ENCODE data around the gene GMPPA.

The GMPPA gene

GRCh38 chr2:219502618-219503017 is 3.9 kb downstream of the GMPPA start:
- TF ChIP-seq CTCF (IDR thresholded peaks at IDR 0.05; ENCODE audit: control insufficient read depth, insufficient read depth, low read depth, low read length, missing control alignments): no peak
- H3K4me3 ChIP-seq (ENCODE audit: control insufficient read depth, low read depth, low read length): no peak overlapping the region
- no peak for DNase-seq (ENCODE audit: low read depth)

- no peak for TF ChIP-seq CTCF (IDR thresholded peaks at IDR 0.05; ENCODE audit: control insufficient read depth, insufficient read depth, low read depth, low read length, missing control alignments)
- no peak for DNase-seq (ENCODE audit: low read depth)
- no peak overlapping the region for H3K4me3 ChIP-seq (ENCODE audit: control insufficient read depth, low read depth, low read length)
These were observed 6.9 kb downstream of the GMPPA start for GRCh38 chr2:219505585-219505984.

GRCh38 chr2:219506153-219506801 is 7.6 kb downstream of the GMPPA start:
- no peak for TF ChIP-seq CTCF (IDR thresholded peaks at IDR 0.05; ENCODE audit: control insufficient read depth, insufficient read depth, low read depth, low read length, missing control alignments)
- H3K4me3 ChIP-seq (ENCODE audit: control insufficient read depth, low read depth, low read length): no peak overlapping the region
- no peak for DNase-seq (ENCODE audit: low read depth)

GRCh38 chr2:219506802-219507526 is 8.3 kb downstream of the GMPPA start:
- no peak for DNase-seq (ENCODE audit: low read depth)
- TF ChIP-seq CTCF (IDR thresholded peaks at IDR 0.05; ENCODE audit: control insufficient read depth, insufficient read depth, low read depth, low read length, missing control alignments): no peak
- H3K4me3 ChIP-seq (ENCODE audit: control insufficient read depth, low read depth, low read length): no peak overlapping the region

- no peak overlapping the region for H3K4me3 ChIP-seq (ENCODE audit: control insufficient read depth, low read depth, low read length)
- DNase-seq (ENCODE audit: low read depth): no peak
- TF ChIP-seq CTCF (IDR thresholded peaks at IDR 0.05; ENCODE audit: control insufficient read depth, insufficient read depth, low read depth, low read length, missing control alignments): no peak
These were observed 9.1 kb downstream of the GMPPA start for GRCh38 chr2:219507581-219508443.

- no peak overlapping the region for H3K4me3 ChIP-seq (ENCODE audit: control insufficient read depth, low read depth, low read length)
- no peak for DNase-seq (ENCODE audit: low read depth)
These were observed 9.7 kb downstream of the GMPPA start for GRCh38 chr2:219508444-219508734.

More at GRCh38 chr2:219508444-219508734, 9.7 kb downstream of the GMPPA start:
- no peak for TF ChIP-seq CTCF (IDR thresholded peaks at IDR 0.05; ENCODE audit: control insufficient read depth, insufficient read depth, low read depth, low read length, missing control alignments)

Data from AG09309 (cell line).